Vagina (tissue), 2 donors: Measurements from ENCODE around the gene CRIP2.

Experiments
- POLR2A ChIP-seq, 2 donors: fragments of 450-650 bp; IDR thresholded peaks; one replicate each; pipeline ENCODE4 v1.6.1; 2017; ENCODE audit warnings: antibody characterized with exemption in 2 of 2, mild to moderate bottlenecking in 2 of 2, moderate library complexity in 2 of 2
- POLR2AphosphoS5 ChIP-seq, 2 donors: sonication (generic); formaldehyde crosslinking; IDR thresholded peaks; one replicate each; pipeline ENCODE4 v1.9.0; 2017; ENCODE audit warnings: antibody characterized with exemption in 2 of 2, mild to moderate bottlenecking in 2 of 2, low read depth in 1 of 2; ENCODE audit not compliant: insufficient read depth in 1 of 2
- TF ChIP-seq, protein P1 (sequence below), 3 experiments: fragments of 450-650 bp in 2 of 3; fragments of 200-600 bp in 1 of 3; sonication (generic) in 1 of 3; IDR thresholded peaks; one replicate each; pipeline ENCODE4 v1.5.1; 2017 to 2019; ENCODE audit warnings: antibody characterized with exemption in 3 of 3, mild to moderate bottlenecking in 2 of 3, moderate library complexity in 2 of 3

DNA sequence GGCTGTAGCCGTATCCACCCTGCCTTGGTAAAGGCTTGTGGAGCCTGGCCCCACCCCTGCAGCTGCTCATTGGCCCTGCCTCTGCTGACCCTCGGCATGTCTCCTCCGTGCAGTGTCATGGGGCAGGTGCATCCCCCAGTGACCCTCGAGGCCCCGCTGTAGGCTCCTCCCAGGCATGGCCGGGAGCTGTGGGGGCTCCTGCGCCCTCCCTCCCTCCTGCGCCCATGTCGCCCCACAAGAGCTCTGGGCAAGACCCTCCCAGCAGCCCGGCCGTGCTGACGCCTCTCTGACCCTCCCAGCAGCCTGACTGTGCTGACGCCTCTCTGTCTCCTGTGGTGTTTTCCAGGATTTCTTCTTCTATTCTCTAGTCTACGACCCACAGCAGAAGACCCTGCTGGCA, 20.8 kb upstream of the CRIP2 start:
- TF ChIP-seq, protein P1, sequence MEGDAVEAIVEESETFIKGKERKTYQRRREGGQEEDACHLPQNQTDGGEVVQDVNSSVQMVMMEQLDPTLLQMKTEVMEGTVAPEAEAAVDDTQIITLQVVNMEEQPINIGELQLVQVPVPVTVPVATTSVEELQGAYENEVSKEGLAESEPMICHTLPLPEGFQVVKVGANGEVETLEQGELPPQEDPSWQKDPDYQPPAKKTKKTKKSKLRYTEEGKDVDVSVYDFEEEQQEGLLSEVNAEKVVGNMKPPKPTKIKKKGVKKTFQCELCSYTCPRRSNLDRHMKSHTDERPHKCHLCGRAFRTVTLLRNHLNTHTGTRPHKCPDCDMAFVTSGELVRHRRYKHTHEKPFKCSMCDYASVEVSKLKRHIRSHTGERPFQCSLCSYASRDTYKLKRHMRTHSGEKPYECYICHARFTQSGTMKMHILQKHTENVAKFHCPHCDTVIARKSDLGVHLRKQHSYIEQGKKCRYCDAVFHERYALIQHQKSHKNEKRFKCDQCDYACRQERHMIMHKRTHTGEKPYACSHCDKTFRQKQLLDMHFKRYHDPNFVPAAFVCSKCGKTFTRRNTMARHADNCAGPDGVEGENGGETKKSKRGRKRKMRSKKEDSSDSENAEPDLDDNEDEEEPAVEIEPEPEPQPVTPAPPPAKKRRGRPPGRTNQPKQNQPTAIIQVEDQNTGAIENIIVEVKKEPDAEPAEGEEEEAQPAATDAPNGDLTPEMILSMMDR (IDR thresholded peaks at IDR 0.05): no peak
- TF ChIP-seq POLR2A (IDR thresholded peaks at IDR 0.05): no peak
- TF ChIP-seq POLR2AphosphoS5 (IDR thresholded peaks at IDR 0.05; ENCODE audit: insufficient read depth in 1 of 2, low read depth in 1 of 2): no peak
